Measurements from ENCODE around the gene CFAP61. TPM values are rescaled to one million over a fixed set of nuclear protein-coding genes. Genes with fewer than 3 reads are reported as not detected.

The CFAP61 gene
- total and polyA plus RNA-seq, 2 experiments from 2014 or later, result 0.21 TPM; not detected in 1

DNA sequence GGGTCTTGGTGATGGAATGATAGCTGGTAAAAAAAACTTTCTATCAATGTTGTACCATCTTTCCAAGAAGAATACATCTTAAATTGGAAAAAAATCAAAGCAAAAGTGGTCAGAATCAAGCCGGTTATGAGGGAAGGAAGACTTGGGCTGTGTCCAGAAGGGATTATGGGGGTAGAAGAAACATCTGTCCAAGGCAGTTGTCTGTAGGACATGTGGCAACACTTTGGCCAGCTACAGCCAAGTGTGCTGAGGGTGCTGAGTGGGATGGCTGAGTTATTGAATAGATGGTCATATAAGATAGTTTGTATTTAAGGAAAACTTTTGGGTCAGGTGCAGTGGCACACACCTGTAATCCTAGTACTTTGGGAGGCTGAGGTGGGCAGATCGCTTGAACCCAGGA is 354.0 kb downstream of the CFAP61 start:
- Histone ChIP-seq H3K27ac (ENCODE audit: low read depth) (no peak overlapping the region), H3K79me2 (replicated peaks; ENCODE audit: insufficient read depth) (no peaks in the 10 kb centered on the region), H3K36me3 (ENCODE audit: insufficient read depth) (no peaks in the 10 kb centered on the region), H4K20me1 (replicated peaks; ENCODE audit: insufficient read depth) (no peaks in the 10 kb centered on the region), H3K4me3 (no peak overlapping the region), H3K27me3 (ENCODE audit: insufficient read depth) (no peaks in the 10 kb centered on the region), H3F3A (replicated peaks; ENCODE audit: low read depth) (no peaks in the 10 kb centered on the region), H3K4me2 (no peak overlapping the region), H3K4me1 (ENCODE audit: insufficient read depth) (peaks cover 13% of the 10 kb centered on the region), H2AFZ (no peak overlapping the region), H3K9me2 (ENCODE audit: insufficient read depth) (no peaks in the 10 kb centered on the region)
- Mint-ChIP-seq H3K4me3 (no peak overlapping the region), H3K36me3 (ENCODE audit: low read depth) (no peaks in the 10 kb centered on the region), H3K4me1 (peaks cover 41% of the 10 kb centered on the region), H3K27ac (no peak overlapping the region), H3K27me3 (ENCODE audit: insufficient read depth, low read depth, poor library complexity) (peaks cover 5% of the 10 kb centered on the region), H3K9me3 (no peaks in the 10 kb centered on the region; the same call in 2 of the 3 replicates)
- DNase-seq (ENCODE audit: low spot score), result no peak
- no peak for ATAC-seq
- no peak for TF ChIP-seq STAT1 (IDR thresholded peaks at IDR 0.05; ENCODE audit: unreplicated experiment)
- TF ChIP-seq, protein P1, sequence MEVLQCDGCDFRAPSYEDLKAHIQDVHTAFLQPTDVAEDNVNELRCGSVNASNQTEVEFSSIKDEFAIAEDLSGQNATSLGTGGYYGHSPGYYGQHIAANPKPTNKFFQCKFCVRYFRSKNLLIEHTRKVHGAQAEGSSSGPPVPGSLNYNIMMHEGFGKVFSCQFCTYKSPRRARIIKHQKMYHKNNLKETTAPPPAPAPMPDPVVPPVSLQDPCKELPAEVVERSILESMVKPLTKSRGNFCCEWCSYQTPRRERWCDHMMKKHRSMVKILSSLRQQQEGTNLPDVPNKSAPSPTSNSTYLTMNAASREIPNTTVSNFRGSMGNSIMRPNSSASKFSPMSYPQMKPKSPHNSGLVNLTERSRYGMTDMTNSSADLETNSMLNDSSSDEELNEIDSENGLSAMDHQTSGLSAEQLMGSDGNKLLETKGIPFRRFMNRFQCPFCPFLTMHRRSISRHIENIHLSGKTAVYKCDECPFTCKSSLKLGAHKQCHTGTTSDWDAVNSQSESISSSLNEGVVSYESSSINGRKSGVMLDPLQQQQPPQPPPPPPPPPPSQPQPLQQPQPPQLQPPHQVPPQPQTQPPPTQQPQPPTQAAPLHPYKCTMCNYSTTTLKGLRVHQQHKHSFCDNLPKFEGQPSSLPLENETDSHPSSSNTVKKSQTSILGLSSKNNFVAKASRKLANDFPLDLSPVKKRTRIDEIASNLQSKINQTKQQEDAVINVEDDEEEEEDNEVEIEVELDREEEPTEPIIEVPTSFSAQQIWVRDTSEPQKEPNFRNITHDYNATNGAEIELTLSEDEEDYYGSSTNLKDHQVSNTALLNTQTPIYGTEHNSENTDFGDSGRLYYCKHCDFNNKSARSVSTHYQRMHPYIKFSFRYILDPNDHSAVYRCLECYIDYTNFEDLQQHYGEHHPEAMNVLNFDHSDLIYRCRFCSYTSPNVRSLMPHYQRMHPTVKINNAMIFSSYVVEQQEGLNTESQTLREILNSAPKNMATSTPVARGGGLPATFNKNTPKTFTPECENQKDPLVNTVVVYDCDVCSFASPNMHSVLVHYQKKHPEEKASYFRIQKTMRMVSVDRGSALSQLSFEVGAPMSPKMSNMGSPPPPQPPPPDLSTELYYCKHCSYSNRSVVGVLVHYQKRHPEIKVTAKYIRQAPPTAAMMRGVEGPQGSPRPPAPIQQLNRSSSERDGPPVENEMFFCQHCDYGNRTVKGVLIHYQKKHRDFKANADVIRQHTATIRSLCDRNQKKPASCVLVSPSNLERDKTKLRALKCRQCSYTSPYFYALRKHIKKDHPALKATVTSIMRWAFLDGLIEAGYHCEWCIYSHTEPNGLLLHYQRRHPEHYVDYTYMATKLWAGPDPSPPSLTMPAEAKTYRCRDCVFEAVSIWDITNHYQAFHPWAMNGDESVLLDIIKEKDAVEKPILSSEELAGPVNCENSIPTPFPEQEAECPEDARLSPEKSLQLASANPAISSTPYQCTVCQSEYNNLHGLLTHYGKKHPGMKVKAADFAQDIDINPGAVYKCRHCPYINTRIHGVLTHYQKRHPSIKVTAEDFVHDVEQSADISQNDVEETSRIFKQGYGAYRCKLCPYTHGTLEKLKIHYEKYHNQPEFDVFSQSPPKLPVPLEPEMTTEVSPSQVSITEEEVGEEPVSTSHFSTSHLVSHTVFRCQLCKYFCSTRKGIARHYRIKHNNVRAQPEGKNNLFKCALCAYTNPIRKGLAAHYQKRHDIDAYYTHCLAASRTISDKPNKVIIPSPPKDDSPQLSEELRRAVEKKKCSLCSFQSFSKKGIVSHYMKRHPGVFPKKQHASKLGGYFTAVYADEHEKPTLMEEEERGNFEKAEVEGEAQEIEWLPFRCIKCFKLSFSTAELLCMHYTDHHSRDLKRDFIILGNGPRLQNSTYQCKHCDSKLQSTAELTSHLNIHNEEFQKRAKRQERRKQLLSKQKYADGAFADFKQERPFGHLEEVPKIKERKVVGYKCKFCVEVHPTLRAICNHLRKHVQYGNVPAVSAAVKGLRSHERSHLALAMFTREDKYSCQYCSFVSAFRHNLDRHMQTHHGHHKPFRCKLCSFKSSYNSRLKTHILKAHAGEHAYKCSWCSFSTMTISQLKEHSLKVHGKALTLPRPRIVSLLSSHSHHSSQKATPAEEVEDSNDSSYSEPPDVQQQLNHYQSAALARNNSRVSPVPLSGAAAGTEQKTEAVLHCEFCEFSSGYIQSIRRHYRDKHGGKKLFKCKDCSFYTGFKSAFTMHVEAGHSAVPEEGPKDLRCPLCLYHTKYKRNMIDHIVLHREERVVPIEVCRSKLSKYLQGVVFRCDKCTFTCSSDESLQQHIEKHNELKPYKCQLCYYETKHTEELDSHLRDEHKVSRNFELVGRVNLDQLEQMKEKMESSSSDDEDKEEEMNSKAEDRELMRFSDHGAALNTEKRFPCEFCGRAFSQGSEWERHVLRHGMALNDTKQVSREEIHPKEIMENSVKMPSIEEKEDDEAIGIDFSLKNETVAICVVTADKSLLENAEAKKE (CRISPR knock-in tag; IDR thresholded peaks at IDR 0.05), result no peak
- TF ChIP-seq ZNF114 (CRISPR knock-in tag; IDR thresholded peaks at IDR 0.05), result no peak
- no peak for TF ChIP-seq JUNB (IDR thresholded peaks at IDR 0.05; ENCODE audit: unreplicated experiment)
- TF ChIP-seq EZH2 (IDR thresholded peaks at IDR 0.05; ENCODE audit: low read depth, unreplicated experiment), result no peak
- TF ChIP-seq, protein P2, sequence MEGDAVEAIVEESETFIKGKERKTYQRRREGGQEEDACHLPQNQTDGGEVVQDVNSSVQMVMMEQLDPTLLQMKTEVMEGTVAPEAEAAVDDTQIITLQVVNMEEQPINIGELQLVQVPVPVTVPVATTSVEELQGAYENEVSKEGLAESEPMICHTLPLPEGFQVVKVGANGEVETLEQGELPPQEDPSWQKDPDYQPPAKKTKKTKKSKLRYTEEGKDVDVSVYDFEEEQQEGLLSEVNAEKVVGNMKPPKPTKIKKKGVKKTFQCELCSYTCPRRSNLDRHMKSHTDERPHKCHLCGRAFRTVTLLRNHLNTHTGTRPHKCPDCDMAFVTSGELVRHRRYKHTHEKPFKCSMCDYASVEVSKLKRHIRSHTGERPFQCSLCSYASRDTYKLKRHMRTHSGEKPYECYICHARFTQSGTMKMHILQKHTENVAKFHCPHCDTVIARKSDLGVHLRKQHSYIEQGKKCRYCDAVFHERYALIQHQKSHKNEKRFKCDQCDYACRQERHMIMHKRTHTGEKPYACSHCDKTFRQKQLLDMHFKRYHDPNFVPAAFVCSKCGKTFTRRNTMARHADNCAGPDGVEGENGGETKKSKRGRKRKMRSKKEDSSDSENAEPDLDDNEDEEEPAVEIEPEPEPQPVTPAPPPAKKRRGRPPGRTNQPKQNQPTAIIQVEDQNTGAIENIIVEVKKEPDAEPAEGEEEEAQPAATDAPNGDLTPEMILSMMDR (conservative IDR thresholded peaks at IDR 0.05; ENCODE audit: low read depth in 2 of 2), result no peak
- no peak for TF ChIP-seq EZH2phosphoT487 (IDR thresholded peaks at IDR 0.05; ENCODE audit: unreplicated experiment)
- no peak for TF ChIP-seq NANOG (IDR thresholded peaks at IDR 0.05; ENCODE audit: borderline replicate concordance)
- TF ChIP-seq, protein P3, sequence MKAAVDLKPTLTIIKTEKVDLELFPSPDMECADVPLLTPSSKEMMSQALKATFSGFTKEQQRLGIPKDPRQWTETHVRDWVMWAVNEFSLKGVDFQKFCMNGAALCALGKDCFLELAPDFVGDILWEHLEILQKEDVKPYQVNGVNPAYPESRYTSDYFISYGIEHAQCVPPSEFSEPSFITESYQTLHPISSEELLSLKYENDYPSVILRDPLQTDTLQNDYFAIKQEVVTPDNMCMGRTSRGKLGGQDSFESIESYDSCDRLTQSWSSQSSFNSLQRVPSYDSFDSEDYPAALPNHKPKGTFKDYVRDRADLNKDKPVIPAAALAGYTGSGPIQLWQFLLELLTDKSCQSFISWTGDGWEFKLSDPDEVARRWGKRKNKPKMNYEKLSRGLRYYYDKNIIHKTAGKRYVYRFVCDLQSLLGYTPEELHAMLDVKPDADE (IDR thresholded peaks at IDR 0.05), result no peak

Measured in GM23338 (cell line).